NCI-H1930 (cell line): ENCODE results near the gene NCF4.

ENCODE experiments used
- DNase-seq, 2 experiments: peaks; one replicate each; lab custom pipeline; 2025; lab: John Stamatoyannopoulos, UW

NCF4 gene

DNA sequence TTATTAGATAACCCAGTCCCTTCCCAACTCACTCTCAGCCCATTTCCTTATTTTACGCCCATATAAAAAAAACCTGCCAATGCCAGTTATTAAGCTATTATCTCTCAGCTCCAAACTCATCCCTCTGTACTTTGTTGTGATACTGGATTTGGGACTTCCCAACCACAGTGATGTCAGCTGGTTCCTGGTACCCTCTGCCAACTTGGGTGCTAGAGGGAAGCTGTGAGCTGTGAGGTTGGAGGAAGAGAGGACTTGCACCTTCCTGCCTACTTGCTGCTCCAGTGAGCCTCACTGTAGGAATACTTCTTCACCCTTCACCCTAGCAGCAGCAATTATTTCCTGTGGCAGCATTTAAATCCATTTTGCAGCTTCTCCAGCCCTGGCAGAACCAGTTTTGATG is 33.5 kb downstream of the NCF4 start:
- DNase-seq: no peak

- DNase-seq: no peak
These were observed 36.8 kb downstream of the NCF4 start for GRCh38 chr22:36897611-36898010.

DNA sequence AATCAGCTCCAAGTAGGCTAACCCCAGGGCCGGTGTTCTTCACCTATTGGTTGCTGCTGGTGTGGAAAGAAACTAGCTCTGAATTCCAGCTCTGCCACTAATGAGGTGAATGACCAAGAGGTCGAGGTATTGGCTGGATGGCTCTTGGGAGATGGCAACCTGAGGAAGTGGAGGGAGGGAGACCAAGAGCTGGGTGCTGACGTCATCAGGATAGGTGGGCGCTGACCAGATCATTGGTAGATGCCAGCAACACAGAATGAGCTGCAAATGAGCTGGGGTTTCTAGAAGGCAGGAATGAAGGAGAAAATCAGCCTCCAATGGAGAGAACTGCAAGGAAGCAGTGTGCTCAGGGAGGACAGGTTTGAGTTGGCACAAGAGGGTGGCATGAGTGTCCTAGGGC is 37.9 kb downstream of the NCF4 start:
- no peak for DNase-seq

DNA sequence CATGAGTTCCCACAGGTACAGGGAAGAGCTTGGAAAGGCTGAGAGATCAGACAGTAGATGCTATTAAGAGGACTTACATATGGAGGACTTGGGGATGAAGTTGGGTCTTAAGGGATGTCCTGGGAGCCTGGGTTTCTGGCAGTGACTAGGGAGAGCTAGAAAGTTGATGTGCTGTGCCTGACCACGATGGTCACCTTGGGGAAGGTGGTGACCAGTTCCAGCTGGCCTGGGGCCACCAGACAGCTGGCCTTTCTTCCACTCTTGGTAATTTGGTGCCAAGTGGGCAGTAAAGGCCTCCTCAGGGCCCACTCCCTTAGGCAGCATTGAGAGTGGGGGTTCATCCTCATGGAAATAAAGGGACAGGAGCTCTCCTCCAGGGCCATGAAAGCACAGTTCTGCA is 38.7 kb downstream of the NCF4 start:
- DNase-seq: no peak

DNA sequence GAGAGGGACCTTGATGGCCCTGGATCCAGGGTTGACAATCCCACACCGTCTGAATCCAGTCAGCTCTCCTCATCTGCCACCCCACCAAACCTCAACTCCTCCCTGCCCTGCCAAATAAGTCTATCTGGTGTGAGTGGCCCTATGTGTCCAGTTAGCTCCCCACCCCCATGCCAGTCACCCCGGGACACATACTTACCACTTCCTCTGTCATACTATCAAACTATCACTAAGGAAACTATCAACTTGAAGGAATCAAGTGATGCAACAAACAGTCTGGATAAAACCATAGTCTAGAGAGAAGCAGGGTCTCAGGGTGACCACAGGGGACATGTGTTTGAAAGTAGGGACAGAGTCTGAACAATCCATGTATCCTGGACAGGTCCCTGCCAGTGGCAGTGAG is 39.4 kb downstream of the NCF4 start:
- no peak for DNase-seq

GRCh38 chr22:36900880-36901279 is 40.1 kb downstream of the NCF4 start:
- DNase-seq: no peak

DNA sequence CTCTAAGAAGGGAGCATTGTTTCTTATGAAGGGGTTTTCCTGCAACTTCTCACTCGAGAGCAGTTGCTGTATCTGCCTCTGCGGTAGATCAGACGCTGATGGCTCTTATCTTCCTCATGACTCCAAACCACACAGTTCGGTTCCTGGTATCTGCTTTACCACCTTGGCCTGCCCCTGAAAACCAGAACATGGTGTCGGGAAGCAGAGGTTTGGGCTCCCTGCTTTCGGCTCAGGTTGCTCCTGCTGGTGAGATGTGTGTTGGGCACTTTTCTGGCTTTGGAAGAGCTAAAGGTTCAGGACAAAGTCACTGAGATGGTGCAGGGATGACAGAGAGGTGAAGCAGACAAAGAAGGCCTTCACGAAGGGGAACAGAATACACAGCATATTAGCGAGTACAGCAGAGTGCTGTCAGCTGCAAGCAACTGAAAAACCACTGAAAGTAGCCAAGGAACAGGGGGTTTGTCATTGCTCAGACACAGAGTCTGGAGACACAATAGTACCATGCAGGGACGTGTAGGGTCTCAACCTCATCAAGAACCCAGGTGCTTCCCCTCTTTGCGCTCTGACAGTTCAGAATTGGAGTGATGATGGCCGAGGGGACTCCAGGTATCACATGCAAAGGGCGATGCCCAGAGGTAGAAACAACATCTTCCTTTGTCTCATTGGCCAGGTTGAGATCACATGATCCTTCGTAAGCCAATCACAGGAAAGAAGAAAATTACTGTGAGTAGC is 40.8 kb downstream of the NCF4 start:
- DNase-seq: no peak

- no peak for DNase-seq
These were observed 41.5 kb downstream of the NCF4 start for GRCh38 chr22:36902143-36902926.

DNA sequence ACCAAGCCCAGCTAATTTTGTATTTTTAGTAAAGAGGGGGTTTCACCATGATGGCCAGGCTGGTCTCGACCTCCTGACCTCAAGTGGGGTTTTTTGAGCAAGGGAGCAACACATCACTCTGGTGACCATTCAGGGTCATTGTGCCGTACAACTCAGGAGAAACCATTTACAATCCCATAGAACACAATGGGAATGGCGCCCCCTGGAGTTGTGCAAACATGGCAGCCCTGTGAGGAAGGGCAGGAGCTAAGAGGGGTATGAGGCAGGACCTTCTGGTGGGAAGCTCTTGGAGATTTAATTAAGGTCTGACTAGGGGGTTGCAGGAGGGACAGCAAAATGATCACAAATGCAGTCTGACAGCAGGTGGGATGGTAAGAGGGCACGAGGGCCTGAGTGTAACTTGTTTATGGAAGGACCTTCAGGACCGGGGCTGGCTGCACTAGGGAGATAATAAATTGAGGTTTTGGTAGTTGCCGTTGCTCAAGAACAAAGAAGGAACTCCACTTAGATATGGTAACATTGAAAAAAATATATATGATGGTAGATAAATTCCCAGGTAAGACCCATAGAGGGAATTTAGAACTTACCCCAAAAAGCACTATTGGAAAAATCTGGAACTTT is 43.6 kb downstream of the NCF4 start:
- peak in 1 of 2 experiments; percentile 6 for DNase-seq

GRCh38 chr22:36907253-36908195 is 46.7 kb downstream of the NCF4 start:
- no peak for DNase-seq

DNA sequence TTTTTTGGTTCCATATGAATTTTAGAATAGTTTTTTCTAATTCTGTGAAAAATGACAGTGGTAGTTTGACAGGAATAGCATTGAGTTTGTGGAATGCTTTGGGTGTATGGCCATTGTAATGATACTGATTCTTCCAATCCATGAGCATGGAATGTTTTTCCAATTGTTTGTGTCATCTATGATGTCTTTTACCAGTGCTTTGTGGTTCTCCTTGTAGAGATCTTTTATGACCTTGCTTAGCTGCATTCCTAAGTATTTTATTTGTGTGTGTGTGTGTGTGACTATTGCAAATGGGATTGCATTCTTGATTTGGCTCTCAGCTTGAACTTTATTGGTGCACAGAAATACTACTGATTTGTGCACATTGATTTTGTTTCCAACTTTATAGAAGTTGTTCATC is 49.7 kb downstream of the NCF4 start:
- DNase-seq: no peak

- DNase-seq: no peak
These were observed 51.3 kb downstream of the NCF4 start for GRCh38 chr22:36911887-36912661.

- no peak for DNase-seq
These were observed 52.1 kb downstream of the NCF4 start for GRCh38 chr22:36912694-36913426.

- DNase-seq: no peak
These were observed 52.9 kb downstream of the NCF4 start, which contains the start of gene CSF2RB for GRCh38 chr22:36913427-36914389. Gene CSF2RB, plus strand, starts transcription at chr22:36913628. Its CDS starts 8,580 bp downstream, at chr22:36922208.

- DNase-seq: no peak
These were observed 53.6 kb downstream of the NCF4 start for GRCh38 chr22:36914390-36914752.

GRCh38 chr22:36916034-36916433 is 55.2 kb downstream of the NCF4 start:
- no peak for DNase-seq

GRCh38 chr22:36918586-36919284 is 57.9 kb downstream of the NCF4 start:
- DNase-seq: no peak

GRCh38 chr22:36921309-36922104 is 60.7 kb downstream of the NCF4 start:
- no peak for DNase-seq
